GM12878 (cell line): ENCODE results near the gene LIX1. TPM values are rescaled to one million over a fixed set of nuclear protein-coding genes. Genes with fewer than 3 reads are reported as not detected.

Source experiments
- CHD4 ChIP-seq: fragments of 200-600 bp; sonication (generic); IDR thresholded peaks from 2 replicates; pipeline ENCODE4 v1.6.1; 2016; ENCODE audit warnings: mild to moderate bottlenecking
- ETV6 ChIP-seq, 2 experiments: fragments of 450-650 bp in 1 of 2; IDR thresholded peaks in 1 of 2; conservative IDR thresholded peaks in 1 of 2; 2 replicates each; pipeline ENCODE4 v1.6.1; 2014; ENCODE audit warnings: antibody characterized with exemption in 1 of 2, borderline replicate concordance in 1 of 2, low read depth in 1 of 2, mild to moderate bottlenecking in 1 of 2, moderate library complexity in 1 of 2
- FOXM1 ChIP-seq: IDR thresholded peaks from 2 replicates; pipeline ENCODE4 v1.6.1; 2012; ENCODE audit warnings: low read depth, mild to moderate bottlenecking, inconsistent platforms, low read length, moderate library complexity
- GATAD2B ChIP-seq: fragments of 450-650 bp; conservative IDR thresholded peaks from 2 replicates; pipeline ENCODE4 v1.6.1; 2017; ENCODE audit warnings: low read depth, mild to moderate bottlenecking, moderate library complexity
- IKZF1 ChIP-seq: fragments of 450-650 bp; conservative IDR thresholded peaks from 2 replicates; pipeline ENCODE4 v1.6.1; 2017; ENCODE audit warnings: antibody characterized with exemption, mild to moderate bottlenecking
- KDM1A ChIP-seq: fragments of 200-600 bp; sonication (generic); IDR thresholded peaks from 2 replicates; pipeline ENCODE4 v1.6.1; 2016; ENCODE audit warnings: borderline replicate concordance
- MTA2 ChIP-seq: fragments of 450-650 bp; IDR thresholded peaks from 2 replicates; pipeline ENCODE4 v1.6.1; 2016; ENCODE audit warnings: low read depth, mild to moderate bottlenecking, moderate library complexity
- NR2C1 ChIP-seq: fragments of 450-650 bp; IDR thresholded peaks from 2 replicates; pipeline ENCODE4 v1.6.1; 2017; ENCODE audit warnings: antibody characterized with exemption, mild to moderate bottlenecking, moderate library complexity
- PAX8 ChIP-seq: fragments of 450-650 bp; IDR thresholded peaks from 2 replicates; pipeline ENCODE4 v1.6.1; 2017; ENCODE audit warnings: mild to moderate bottlenecking, moderate library complexity
- RAD51 ChIP-seq: fragments of 450-650 bp; IDR thresholded peaks from 2 replicates; pipeline ENCODE4 v1.6.1; 2016; ENCODE audit warnings: moderate library complexity, mild to moderate bottlenecking, inconsistent platforms
- RBBP5 ChIP-seq: fragments of 200-600 bp; sonication (generic); conservative IDR thresholded peaks from 2 replicates; pipeline ENCODE4 v1.6.1; 2016
- RELB ChIP-seq: fragments of 450-650 bp; IDR thresholded peaks from 2 replicates; pipeline ENCODE4 v1.6.1; 2017; ENCODE audit warnings: low read depth, mild to moderate bottlenecking, moderate library complexity
- USF1 ChIP-seq: IDR thresholded peaks from 2 replicates; pipeline ENCODE4 v1.6.1; 2011; ENCODE audit warnings: borderline replicate concordance, low read depth, mild to moderate bottlenecking, moderate library complexity, mixed read lengths, low read length; ENCODE audit not compliant: insufficient read depth; ENCODE audit errors: extremely low read length
- YY1 ChIP-seq: IDR thresholded peaks from 2 replicates; pipeline ENCODE4 v1.6.1; 2011; ENCODE audit warnings: low read depth, mild to moderate bottlenecking, low read length
- ZNF207 ChIP-seq: fragments of 450-650 bp; IDR thresholded peaks from 2 replicates; pipeline ENCODE4 v1.6.1; 2014; ENCODE audit warnings: antibody characterized with exemption, mild to moderate bottlenecking, borderline replicate concordance
- polyA plus RNA-seq, 11 experiments: library from polyadenylated mRNA; depleted of rRNA in 4 of 11; unstranded in 6 of 11; stranded (reverse) in 5 of 11; fragments of >200 nt; fragmentation: Nextera tagmentation in 4 of 11; fragmentation: Illumina TruSeq in 1 of 11; extraction: Ambion mirVana in 4 of 11; extraction: Trizol in 1 of 11; gene quantifications; 1 replicate in 1 of 11; 2 replicates in 10 of 11; pipeline versions ENCODE4 v1.2.1 to v1.2.3, GENCODE V29; 2011 to 2016; ENCODE audit warnings: inconsistent platforms in 2 of 11, missing spikeins in 2 of 11, low read depth in 1 of 11
- total RNA-seq, 4 experiments: library from RNA; depleted of rRNA in 3 of 4; stranded (reverse); fragments of >200 nt in 3 of 4; fragmentation: Illumina TruSeq in 1 of 4; extraction: Trizol in 1 of 4; gene quantifications; 2 replicates each; pipeline versions ENCODE4 v1.2.1 to v1.2.3, GENCODE V29; 2013 to 2021
- TF ChIP-seq, protein P1 (sequence below): IDR thresholded peaks from 2 replicates; pipeline ENCODE4 v1.6.1; 2012; ENCODE audit warnings: improper control_type of control experiment, low read depth, low read length; ENCODE audit not compliant: insufficient replicate concordance
- TF ChIP-seq, protein P2 (sequence below): IDR thresholded peaks from 2 replicates; pipeline ENCODE4 v1.6.1; 2011; ENCODE audit warnings: borderline replicate concordance, low read depth, mild to moderate bottlenecking, moderate library complexity, low read length; ENCODE audit not compliant: insufficient read depth, poor library complexity, severe bottlenecking
- TF ChIP-seq, protein P3 (sequence below): IDR thresholded peaks from 2 replicates; pipeline ENCODE4 v1.6.1; 2012; ENCODE audit warnings: low read depth, low read length, improper control_type of control experiment

The LIX1 gene
- total and polyA plus RNA-seq, 10 of the 15 experiments (the other 5 are each of a cell fraction or from before 2014, with no cell fraction given): 0.02 to 0.07 (median 0.04) TPM; not detected in 5

DNA sequence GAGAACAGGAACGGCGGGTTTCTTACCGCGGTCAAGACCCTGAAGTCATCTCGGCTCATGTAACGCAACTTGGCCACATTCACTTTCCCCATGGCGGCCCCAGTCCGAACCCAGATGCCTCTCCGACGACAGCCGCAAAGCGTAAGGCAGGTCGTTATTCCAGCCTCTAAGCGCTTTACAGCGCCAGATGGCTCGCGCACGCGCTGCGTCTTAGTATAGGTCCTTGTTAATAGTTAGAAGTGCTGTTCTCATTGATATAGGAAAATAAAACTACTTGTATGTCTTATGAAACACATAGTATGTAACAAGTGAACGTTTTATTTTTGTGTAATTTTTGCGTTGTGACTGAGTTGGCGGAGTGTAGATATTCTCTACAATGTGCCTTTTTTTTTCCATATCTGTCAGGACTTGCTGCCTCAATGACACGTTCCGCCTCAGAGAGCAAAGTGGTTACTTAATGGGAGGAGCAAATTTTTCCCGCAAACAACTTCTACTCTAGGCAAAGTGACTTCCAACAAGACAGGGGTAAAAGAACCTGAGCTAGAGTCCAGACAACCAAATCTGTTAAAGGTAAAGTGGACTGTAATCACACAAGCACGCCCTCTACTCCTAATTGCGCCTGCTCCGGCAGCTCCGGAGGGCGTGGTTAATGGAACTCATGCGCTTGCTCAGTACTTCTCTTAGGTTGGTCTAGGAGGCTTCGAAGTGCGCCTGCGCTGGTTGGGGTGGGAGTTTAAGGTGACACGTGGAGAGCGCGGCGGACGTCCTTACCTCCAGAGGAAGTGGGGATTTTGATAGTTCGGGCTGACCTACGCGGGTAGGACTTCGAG is 40.9 kb upstream of the LIX1 start, which contains the start of gene RIOK2 (continued):
- TF ChIP-seq CHD4 (no peak), IKZF1 (peak; percentile 70), NR2C1 (peak; percentile 5; the same call in 1 of the 2 replicates), RAD51 (peak; percentile 89), RBBP5 (no peak), RELB (peak; percentile 93; the same call in 1 of the 2 replicates), MTA2 (peak; percentile 38; the same call in 1 of the 2 replicates), USF1 (peak; percentile 48), ZNF207 (peak; percentile 87; the same call in 1 of the 2 replicates), KDM1A (no peak), ETV6 (conservative IDR thresholded peaks at IDR 0.05 in 1 of 2, IDR thresholded peaks at IDR 0.05 in 1 of 2; ENCODE audit: borderline replicate concordance in 1 of 2, low read depth in 1 of 2) (0 out of 4 replicates have a peak, but pooled peaks of 1 of the 2 experiments have one; percentile 9), GATAD2B (no peak; the same call in 1 of the 2 replicates), YY1 (peak; percentile 91), FOXM1 (no peak), PAX8 (peak; percentile 89; the same call in 1 of the 2 replicates)
- TF ChIP-seq, protein P1, sequence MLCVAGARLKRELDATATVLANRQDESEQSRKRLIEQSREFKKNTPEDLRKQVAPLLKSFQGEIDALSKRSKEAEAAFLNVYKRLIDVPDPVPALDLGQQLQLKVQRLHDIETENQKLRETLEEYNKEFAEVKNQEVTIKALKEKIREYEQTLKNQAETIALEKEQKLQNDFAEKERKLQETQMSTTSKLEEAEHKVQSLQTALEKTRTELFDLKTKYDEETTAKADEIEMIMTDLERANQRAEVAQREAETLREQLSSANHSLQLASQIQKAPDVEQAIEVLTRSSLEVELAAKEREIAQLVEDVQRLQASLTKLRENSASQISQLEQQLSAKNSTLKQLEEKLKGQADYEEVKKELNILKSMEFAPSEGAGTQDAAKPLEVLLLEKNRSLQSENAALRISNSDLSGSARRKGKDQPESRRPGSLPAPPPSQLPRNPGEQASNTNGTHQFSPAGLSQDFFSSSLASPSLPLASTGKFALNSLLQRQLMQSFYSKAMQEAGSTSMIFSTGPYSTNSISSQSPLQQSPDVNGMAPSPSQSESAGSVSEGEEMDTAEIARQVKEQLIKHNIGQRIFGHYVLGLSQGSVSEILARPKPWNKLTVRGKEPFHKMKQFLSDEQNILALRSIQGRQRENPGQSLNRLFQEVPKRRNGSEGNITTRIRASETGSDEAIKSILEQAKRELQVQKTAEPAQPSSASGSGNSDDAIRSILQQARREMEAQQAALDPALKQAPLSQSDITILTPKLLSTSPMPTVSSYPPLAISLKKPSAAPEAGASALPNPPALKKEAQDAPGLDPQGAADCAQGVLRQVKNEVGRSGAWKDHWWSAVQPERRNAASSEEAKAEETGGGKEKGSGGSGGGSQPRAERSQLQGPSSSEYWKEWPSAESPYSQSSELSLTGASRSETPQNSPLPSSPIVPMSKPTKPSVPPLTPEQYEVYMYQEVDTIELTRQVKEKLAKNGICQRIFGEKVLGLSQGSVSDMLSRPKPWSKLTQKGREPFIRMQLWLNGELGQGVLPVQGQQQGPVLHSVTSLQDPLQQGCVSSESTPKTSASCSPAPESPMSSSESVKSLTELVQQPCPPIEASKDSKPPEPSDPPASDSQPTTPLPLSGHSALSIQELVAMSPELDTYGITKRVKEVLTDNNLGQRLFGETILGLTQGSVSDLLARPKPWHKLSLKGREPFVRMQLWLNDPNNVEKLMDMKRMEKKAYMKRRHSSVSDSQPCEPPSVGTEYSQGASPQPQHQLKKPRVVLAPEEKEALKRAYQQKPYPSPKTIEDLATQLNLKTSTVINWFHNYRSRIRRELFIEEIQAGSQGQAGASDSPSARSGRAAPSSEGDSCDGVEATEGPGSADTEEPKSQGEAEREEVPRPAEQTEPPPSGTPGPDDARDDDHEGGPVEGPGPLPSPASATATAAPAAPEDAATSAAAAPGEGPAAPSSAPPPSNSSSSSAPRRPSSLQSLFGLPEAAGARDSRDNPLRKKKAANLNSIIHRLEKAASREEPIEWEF: peak; percentile 49
- TF ChIP-seq, protein P2, sequence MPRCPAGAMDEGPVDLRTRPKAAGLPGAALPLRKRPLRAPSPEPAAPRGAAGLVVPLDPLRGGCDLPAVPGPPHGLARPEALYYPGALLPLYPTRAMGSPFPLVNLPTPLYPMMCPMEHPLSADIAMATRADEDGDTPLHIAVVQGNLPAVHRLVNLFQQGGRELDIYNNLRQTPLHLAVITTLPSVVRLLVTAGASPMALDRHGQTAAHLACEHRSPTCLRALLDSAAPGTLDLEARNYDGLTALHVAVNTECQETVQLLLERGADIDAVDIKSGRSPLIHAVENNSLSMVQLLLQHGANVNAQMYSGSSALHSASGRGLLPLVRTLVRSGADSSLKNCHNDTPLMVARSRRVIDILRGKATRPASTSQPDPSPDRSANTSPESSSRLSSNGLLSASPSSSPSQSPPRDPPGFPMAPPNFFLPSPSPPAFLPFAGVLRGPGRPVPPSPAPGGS: no peak
- TF ChIP-seq, protein P3, sequence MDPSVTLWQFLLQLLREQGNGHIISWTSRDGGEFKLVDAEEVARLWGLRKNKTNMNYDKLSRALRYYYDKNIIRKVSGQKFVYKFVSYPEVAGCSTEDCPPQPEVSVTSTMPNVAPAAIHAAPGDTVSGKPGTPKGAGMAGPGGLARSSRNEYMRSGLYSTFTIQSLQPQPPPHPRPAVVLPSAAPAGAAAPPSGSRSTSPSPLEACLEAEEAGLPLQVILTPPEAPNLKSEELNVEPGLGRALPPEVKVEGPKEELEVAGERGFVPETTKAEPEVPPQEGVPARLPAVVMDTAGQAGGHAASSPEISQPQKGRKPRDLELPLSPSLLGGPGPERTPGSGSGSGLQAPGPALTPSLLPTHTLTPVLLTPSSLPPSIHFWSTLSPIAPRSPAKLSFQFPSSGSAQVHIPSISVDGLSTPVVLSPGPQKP: no peak
